ENCODE measurements around the gene PLXNB3.

PLXNB3 gene

DNA sequence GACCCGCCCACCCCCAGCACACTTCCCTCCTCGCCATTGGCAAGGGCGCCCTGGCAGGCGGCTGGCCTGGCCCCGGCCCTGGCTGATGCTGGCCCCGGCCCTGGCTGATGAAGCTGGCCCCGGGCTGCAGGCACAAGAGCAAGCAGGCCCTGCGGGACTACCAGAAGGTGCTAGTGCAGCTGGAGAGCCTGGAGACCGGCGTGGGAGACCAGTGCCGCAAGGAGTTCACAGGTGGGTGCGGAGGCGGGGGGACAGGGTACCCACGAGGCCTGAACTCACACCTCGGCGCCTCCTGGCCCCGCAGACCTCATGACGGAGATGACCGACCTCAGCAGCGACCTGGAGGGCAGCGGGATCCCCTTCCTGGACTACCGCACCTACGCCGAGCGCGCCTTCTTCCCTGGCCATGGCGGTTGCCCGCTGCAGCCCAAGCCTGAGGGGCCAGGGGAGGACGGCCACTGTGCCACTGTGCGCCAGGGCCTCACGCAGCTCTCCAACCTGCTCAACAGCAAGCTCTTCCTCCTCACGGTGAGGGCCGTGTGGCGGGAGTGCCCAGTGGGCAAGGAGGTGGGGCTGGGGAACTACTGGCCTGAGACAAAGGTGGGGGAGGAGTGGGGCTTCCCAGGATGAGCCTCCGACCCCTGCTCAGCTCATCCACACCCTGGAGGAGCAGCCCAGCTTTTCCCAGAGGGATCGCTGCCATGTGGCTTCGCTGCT lies 10.7 kb downstream of the PLXNB3 start:
- no peak for DNase-seq

GRCh38 chrX:153775293-153776119 lies 11.5 kb downstream of the PLXNB3 start:
- DNase-seq: no peak

- no peak for DNase-seq
Measured at GRCh38 chrX:153776120-153776599, 12.1 kb downstream of the PLXNB3 start.

GRCh38 chrX:153776611-153777045 lies 12.6 kb downstream of the PLXNB3 start:
- DNase-seq: no peak

GRCh38 chrX:153777261-153778090 lies 13.4 kb downstream of the PLXNB3 start:
- no peak for DNase-seq

DNA sequence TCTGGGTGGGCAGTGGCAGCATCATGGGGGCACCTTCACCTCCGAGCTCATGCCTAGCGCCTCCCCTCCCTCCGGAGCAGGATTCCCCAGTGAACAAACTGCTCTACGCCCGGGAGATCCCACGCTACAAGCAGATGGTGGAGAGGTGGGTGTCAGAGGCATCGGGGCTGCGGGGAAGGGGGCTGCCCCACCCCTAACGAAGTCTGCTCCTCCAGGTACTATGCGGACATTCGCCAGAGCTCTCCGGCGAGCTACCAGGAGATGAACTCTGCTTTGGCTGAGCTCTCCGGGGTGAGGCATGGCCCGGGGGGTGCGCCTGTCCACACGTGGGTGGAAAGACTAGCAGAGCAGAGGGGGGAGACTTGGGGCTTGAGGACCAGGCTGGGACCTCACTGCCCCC lies 14.1 kb downstream of the PLXNB3 start:
- DNase-seq: no peak

- no peak for DNase-seq
Measured at GRCh38 chrX:153778684-153779101, 14.6 kb downstream of the PLXNB3 start.

- DNase-seq: no peak
Measured at GRCh38 chrX:153779891-153780677, 16.0 kb downstream of the PLXNB3 start.

DNA sequence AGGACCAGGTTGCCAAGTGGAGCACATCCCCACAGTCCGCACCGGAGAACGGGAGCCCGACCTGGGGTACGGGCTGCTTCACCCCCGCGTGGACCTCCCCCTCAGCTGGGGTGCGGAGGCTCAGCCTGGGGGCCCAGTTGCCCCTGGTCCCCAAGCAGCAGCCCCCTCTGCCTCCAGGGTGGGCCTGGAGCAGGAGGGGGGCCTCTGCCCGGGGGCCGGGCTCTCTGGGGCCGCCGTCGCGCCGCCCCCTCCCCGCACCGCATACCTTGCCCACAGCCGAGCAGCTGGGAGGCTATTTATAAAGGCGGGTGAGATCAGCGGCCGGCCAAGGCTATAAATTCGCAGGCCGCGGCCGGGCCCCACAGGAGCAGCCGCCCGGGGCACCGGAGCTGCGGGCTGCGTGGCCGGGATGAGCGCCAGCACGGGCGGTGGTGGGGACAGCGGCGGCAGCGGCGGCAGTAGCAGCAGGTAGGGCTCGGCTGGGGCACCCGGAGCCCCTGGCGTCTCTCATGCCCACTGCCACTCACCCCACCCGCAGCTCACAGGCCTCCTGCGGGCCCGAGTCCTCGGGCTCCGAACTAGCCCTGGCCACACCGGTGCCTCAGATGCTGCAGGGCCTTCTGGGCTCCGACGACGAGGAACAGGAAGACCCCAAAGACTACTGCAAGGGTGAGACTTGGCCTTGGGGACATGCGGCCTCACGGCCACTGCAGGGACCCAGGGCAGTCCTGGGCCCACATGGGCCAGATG lies 16.8 kb downstream of the PLXNB3 start, which contains the start of gene SRPK3:
SRPK3 (plus strand) TSS at position 364 of the 750 bp plus-strand sequence; CDS start at position 410, 46 bp downstream.
- DNase-seq: no peak

DNA sequence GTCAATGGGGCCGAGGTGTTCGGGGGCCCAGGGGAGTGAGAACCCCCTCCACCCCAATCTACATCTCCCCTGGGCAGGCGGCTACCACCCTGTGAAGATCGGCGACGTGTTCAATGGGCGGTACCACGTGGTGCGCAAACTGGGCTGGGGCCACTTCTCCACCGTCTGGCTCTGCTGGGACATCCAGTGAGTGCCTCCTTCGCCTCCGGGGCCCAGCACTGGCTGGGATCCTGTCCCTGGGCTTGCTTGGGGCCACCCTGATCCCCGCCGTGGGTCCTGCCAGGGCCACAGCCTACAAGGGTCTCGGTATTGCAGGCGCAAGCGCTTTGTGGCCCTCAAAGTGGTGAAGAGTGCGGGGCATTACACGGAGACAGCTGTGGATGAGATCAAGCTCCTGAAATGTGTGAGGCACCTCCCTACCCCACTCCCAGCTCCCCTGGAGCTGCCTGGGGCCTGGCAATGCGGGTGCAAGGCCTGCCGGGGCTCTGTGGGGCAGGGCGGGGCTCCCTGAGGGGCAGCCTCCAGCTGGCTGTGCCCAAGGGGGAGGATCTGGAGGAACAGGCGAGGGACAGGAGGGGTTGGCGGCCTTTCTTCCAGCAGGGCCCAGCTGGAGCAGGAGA lies 17.5 kb downstream of the PLXNB3 start:
- DNase-seq: no peak

DNA sequence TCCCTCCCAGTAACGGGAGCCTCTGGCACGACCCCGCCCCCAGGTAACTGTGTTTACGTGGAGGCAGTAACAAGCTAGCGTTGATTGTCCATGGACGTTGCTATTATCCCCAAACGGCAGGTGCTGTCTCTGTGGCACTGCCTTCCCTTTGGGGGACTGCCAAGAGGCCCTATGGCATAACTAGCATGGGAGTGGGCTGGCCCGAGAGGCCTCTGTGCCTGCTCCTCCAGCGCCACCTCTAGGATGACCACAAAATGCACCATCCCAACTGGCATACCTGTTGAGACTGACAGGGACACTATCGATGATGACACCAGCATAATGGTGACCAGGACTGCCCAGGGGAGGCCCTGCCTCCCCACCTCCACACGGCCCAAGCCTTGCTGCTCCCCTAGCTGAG lies 18.3 kb downstream of the PLXNB3 start:
- no peak for DNase-seq

DNA sequence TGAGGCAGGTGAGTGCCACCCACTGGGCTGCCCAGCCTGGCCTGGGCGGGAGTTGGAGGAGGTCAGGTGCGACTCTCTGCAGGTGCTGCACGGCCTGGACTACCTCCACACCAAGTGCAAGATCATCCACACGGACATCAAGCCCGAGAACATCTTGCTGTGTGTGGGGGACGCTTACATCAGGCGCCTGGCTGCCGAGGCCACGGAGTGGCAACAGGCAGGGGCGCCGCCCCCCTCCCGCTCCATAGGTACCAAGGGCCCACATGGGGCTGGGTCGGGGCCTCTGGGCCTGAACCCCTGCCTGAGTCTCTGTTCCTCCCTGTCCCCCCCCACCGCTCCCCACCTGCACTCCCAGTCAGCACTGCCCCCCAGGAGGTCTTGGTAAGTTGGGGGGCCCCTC lies 18.8 kb downstream of the PLXNB3 start:
- DNase-seq: no peak

- no peak for DNase-seq
Measured at GRCh38 chrX:153783378-153784013, 19.4 kb downstream of the PLXNB3 start.

- no peak for DNase-seq
Measured at GRCh38 chrX:153784325-153784967, 20.4 kb downstream of the PLXNB3 start.

DNA sequence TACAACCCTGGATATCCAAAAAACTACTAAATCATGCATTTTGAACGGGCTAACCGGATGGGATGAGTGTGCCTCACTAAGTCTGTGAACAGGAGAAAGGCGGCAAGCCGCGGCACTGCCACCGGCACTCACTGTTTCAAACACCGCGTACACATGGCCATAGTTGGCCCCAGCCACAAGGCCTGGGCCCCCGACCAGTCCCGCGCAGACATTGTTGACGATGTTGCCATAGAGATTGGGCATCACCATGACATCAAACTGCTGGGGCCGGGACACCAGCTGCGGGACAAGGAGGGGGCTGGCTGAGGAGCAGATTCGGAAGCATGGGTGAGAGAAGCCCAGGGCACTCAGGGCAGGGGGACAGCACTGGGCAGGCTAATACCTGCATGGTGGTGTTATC lies 22.6 kb downstream of the PLXNB3 start:
- DNase-seq: no peak

GRCh38 chrX:153789654-153790053 lies 25.6 kb downstream of the PLXNB3 start:
- DNase-seq: no peak

DNA sequence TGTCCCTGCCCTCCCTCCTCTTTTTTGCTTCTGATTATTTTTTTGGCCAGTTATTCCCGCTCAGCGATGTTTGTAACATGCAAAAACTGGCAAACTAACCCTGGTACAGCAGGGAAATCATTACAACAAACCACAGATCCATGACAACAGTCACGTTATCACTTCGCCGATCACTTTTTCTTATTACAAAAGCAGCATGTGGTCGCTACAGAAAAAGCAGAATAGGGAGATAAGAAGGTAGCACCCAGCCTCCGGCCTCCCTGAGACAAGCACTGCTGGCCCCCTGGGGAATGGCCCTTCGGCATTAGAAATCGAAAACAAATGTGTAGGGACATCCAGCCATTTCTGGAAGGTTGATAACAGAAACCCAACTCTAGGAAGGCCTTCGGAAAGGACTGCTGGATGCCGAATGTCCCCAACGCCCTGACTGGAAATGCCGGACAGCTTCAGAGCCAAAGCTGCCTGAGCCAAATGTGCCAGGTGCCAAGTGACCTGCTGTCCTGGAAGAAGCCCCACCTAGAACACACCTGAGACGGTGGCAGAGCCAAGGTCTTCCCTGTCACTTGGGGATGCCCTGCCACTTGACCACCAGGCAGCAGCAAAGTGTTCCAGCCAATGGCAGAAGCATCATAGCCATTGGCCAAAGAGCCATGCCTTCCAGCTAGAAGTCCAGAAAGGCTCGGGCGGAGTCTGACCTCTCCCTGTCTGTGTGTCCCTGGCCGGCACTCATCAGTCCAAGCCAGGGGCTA lies 27.2 kb downstream of the PLXNB3 start:
- DNase-seq: no peak

DNA sequence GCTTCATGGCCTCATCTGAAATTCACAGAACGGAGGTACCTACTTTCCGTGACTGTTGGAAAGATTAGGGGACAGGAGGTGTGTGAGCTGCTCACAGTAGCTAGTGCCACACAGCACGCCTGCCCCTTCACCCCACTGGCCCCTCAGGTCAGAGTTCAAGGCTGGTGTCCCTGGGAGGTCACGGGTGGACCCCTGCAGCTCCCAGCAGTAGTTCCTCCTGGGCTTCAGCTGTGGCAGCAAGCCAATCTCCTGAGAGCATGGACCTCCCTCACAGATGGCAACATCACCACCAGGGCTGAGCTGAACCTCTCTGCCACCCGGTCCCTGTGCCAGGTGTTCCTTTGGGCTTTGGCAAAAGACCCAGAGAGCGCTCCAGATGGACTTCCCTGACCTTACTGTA lies 28.3 kb downstream of the PLXNB3 start:
- DNase-seq: no peak

- DNase-seq: no peak
Measured at GRCh38 chrX:153793291-153793690, 29.2 kb downstream of the PLXNB3 start.

Data from bone marrow (tissue), 2 donors.